GM12874 (cell line): ENCODE results near the gene UGT1A1.

Experiments
- CTCF ChIP-seq: IDR thresholded peaks from 2 replicates; pipeline ENCODE4 v1.5.1; 2011; ENCODE audit warnings: low read depth, mild to moderate bottlenecking, control low read depth, low read length, moderate library complexity; ENCODE audit not compliant: insufficient read depth

Gene UGT1A1

GRCh38 chr2:233821196-233821595, 61.1 kb downstream of the UGT1A1 start:
- TF ChIP-seq CTCF: no peak

GRCh38 chr2:233821709-233822100, 61.6 kb downstream of the UGT1A1 start:
- no peak for TF ChIP-seq CTCF

- TF ChIP-seq CTCF: no peak
Observed at GRCh38 chr2:233822101-233822771, 62.2 kb downstream of the UGT1A1 start.
